B cell (primary cell): ENCODE measurements around the gene TREH. TPM values are rescaled to one million over a fixed set of nuclear protein-coding genes. Genes with fewer than 3 reads are reported as not detected.

Source experiments
- ATAC-seq: fragments of 200-7000 bp; cut with Tn5 transposase; one replicate; pipeline ENCODE4 v1.10.0; 2021; ENCODE audit warnings: low read depth, mild to moderate bottlenecking, moderate number of reproducible peaks, moderate library complexity
- CTCF ChIA-PET: fragments of 350-600 bp; sonication (Branson Sonifier 250); formaldehyde crosslinking; loops from one replicate; lab custom pipeline; 2021; ENCODE audit warnings: antibody characterized with exemption, inconsistent platforms; lab: Charles Lee
- POLR2A ChIA-PET: fragments of 350-600 bp; sonication (Branson Sonifier 250); formaldehyde crosslinking; loops from one replicate; lab custom pipeline; 2021; ENCODE audit warnings: antibody characterized with exemption; lab: Charles Lee
- DNase-seq: peaks from one replicate; pipeline ENCODE4 v3.0.0; 2013
- H2AFZ ChIP-seq: 2 replicates; pipeline ENCODE4 v1.6.1; 2012; ENCODE audit warnings: mild to moderate bottlenecking, low read depth, low read length; ENCODE audit not compliant: insufficient read depth, poor library complexity, severe bottlenecking
- H3K27ac ChIP-seq, 2 donors: 1 replicate in 1 of 2; 2 replicates in 1 of 2; pipeline ENCODE4 v1.5.1; 2012 to 2013; ENCODE audit warnings: low read length in 2 of 2, mild to moderate bottlenecking in 2 of 2, moderate library complexity in 1 of 2
- H3K27me3 ChIP-seq, 4 experiments: fragments of 200-600 bp in 1 of 4; sonication (generic) in 1 of 4; replicated peaks in 1 of 4; 1 replicate in 2 of 4; 2 replicates in 2 of 4; pipeline versions ENCODE4 v1.6.1 to v1.7.0; 2013 to 2016; ENCODE audit warnings: low read length in 3 of 4, mild to moderate bottlenecking in 2 of 4, mixed read lengths in 1 of 4, moderate library complexity in 1 of 4; ENCODE audit not compliant: insufficient read depth in 4 of 4, control insufficient read depth in 3 of 4; ENCODE audit errors: control extremely low read depth in 1 of 4
- H3K36me3 ChIP-seq, 2 experiments: replicated peaks in 1 of 2; 1 replicate in 1 of 2; 2 replicates in 1 of 2; pipeline versions ENCODE4 v1.6.1 to v1.7.1; 2013; ENCODE audit warnings: low read length in 1 of 2; ENCODE audit not compliant: insufficient read depth in 2 of 2, control insufficient read depth in 1 of 2; ENCODE audit errors: control extremely low read depth in 1 of 2, extremely low read depth in 1 of 2
- H3K4me1 ChIP-seq, 2 donors: fragments of 200-600 bp in 1 of 2; sonication (generic) in 1 of 2; 1 replicate in 1 of 2; 2 replicates in 1 of 2; pipeline versions ENCODE4 v1.5.1 to v1.6.1; 2013 to 2017; ENCODE audit warnings: low read length in 2 of 2; ENCODE audit not compliant: control insufficient read depth in 2 of 2, insufficient read depth in 2 of 2
- H3K4me2 ChIP-seq: replicated peaks from 2 replicates; pipeline ENCODE3; 2012; ENCODE audit warnings: mild to moderate bottlenecking, low read depth, low read length; ENCODE audit not compliant: poor library complexity, severe bottlenecking
- H3K4me3 ChIP-seq, 5 experiments: fragments of 200-600 bp in 1 of 5; sonication (generic) in 1 of 5; 1 replicate in 3 of 5; 2 replicates in 2 of 5; pipeline versions ENCODE4 v1.5.1 to v1.7.0; 2011 to 2016; ENCODE audit warnings: low read length in 4 of 5, mild to moderate bottlenecking in 4 of 5, low read depth in 2 of 5, control low read depth in 1 of 5, moderate library complexity in 1 of 5; ENCODE audit not compliant: insufficient read depth in 1 of 5; ENCODE audit errors: control extremely low read depth in 1 of 5, extremely low read depth in 1 of 5
- H3K79me2 ChIP-seq: fragments of 200-600 bp; sonication (generic); one replicate; pipeline ENCODE4 v1.6.0; 2016; ENCODE audit warnings: low read length; ENCODE audit not compliant: control insufficient read depth, insufficient read depth
- H3K9ac ChIP-seq: fragments of 200-600 bp; sonication (generic); 2 replicates; pipeline ENCODE4 v1.6.1; 2017; ENCODE audit warnings: mild to moderate bottlenecking, low read length, moderate library complexity
- H3K9me3 ChIP-seq, 3 donors: one replicate each; pipeline versions ENCODE4 v1.6.1 to v1.7.1; 2013; ENCODE audit warnings: low read length in 2 of 3; ENCODE audit not compliant: control insufficient read depth in 2 of 3, insufficient read depth in 1 of 3; ENCODE audit errors: control extremely low read depth in 1 of 3
- H4K20me1 ChIP-seq: 2 replicates; pipeline ENCODE4 v1.6.0; 2012; ENCODE audit warnings: mild to moderate bottlenecking, low read length; ENCODE audit not compliant: insufficient read depth, control insufficient read depth, poor library complexity, severe bottlenecking
- H3K27ac Mint-ChIP-seq: one replicate; pipeline ENCODE4 v1.8.0; 2021; ENCODE audit warnings: mixed read lengths
- H3K27me3 Mint-ChIP-seq: one replicate; pipeline ENCODE4 v1.8.0; 2021; ENCODE audit warnings: mixed read lengths
- H3K4me1 Mint-ChIP-seq: one replicate; pipeline ENCODE4 v1.8.0; 2021; ENCODE audit warnings: mixed read lengths
- H3K4me3 Mint-ChIP-seq: one replicate; pipeline ENCODE4 v1.8.0; 2021; ENCODE audit warnings: mixed read lengths
- H3K9me3 Mint-ChIP-seq: one replicate; pipeline ENCODE4 v1.8.0; 2022; ENCODE audit warnings: mixed read lengths; ENCODE audit not compliant: insufficient read depth
- CTCF ChIP-seq: fragments of 200-600 bp; IDR thresholded peaks from one replicate; pipeline ENCODE4 v1.8.0; 2022; ENCODE audit warnings: antibody characterized with exemption, mild to moderate bottlenecking
- EZH2 ChIP-seq: IDR thresholded peaks from 2 replicates; pipeline ENCODE4 v1.6.1; 2012; ENCODE audit warnings: borderline replicate concordance, low read depth, mild to moderate bottlenecking, moderate library complexity, low read length; ENCODE audit not compliant: insufficient read depth, poor library complexity, severe bottlenecking
- WGBS: methylation state at CpG from one replicate; pipeline ENCODE4 v1.1.5; 2013; ENCODE audit warnings: missing lambda C conversion rate; ENCODE audit not compliant: insufficient coverage; 5-methylcytosine and 5-hydroxymethylcytosine counted together
- intact Hi-C: fragments of 100-400 bp; cut with micrococcal nuclease; formaldehyde crosslinking; loops from one replicate; pipeline ENCODE4 v1.10.0; 2022
- polyA plus RNA-seq: library from polyadenylated mRNA; depleted of rRNA; stranded (reverse); fragments of >200 nt; gene quantifications from 2 replicates; pipeline ENCODE4 v1.2.3, GENCODE V29; 2012
- total RNA-seq, 2 donors: library from RNA; stranded (reverse); fragments of 120-200 nt in 1 of 2; gene quantifications; 1 replicate in 1 of 2; 2 replicates in 1 of 2; pipeline versions ENCODE4 v1.2.3 to v1.2.4, GENCODE V29; 2013 to 2022

Gene TREH
- total and polyA plus RNA-seq, 2 donors (not counting 1 experiment from before 2014, with no cell fraction given) = not detected

DNA sequence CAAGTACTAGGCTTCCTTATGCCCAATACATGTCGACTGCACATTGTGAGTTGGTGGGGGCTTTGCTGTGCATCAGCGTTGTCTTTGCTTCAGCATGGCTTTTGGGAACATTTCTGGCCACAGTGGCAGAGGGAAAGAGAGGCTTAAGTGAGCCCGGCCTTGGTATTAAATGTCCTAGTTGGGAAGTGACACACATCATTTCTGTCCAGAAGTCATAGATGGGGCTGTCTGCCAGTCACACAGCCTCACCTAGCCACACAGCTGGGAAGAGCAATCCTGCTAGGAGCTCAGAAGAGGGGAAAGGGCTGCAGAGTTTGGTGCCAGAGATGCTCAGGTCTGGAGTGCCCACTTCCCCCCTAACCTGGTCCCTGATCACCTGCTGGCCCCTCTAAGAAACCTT, 27.6 kb downstream of the TREH start:
- H3K4me3 ChIP-seq = no peak overlapping the region
- no peak overlapping the region for H3K4me2 ChIP-seq
- H3K27ac ChIP-seq = no peak overlapping the region
- H2AFZ ChIP-seq = no peak overlapping the region
- no peaks in the 10 kb centered on the region for H3K79me2 ChIP-seq
- TF ChIP-seq EZH2 = no peak
- TF ChIP-seq CTCF = no peak
- ChIA-PET POLR2A (no interaction called here), CTCF (no interaction called here)
- no peaks in the 10 kb centered on the region for H3K9me3 Mint-ChIP-seq
- H3K4me3 Mint-ChIP-seq = no peak overlapping the region
- intact Hi-C loops = no loop called here
- DNase-seq (no peak), ATAC-seq (no peak)
- H3K9me3 ChIP-seq = no peaks in the 10 kb centered on the region
- WGBS = 83% methylated on average over 3 of the region's 3 CpGs
- no peaks in the 10 kb centered on the region for H3K36me3 ChIP-seq
- no peaks in the 10 kb centered on the region for H4K20me1 ChIP-seq
- no peak overlapping the region for H3K27ac Mint-ChIP-seq
- no peak overlapping the region for H3K9ac ChIP-seq
- H3K4me1 ChIP-seq = no peaks in the 10 kb centered on the region
- no peaks in the 10 kb centered on the region for H3K4me1 Mint-ChIP-seq
- H3K27me3 Mint-ChIP-seq = peaks cover 4% of the 10 kb centered on the region
- no peaks in the 10 kb centered on the region for H3K27me3 ChIP-seq

GRCh38 chr11:118650366-118650765, 29.1 kb downstream of the TREH start:
- Histone ChIP-seq H3K9me3 (no peaks in the 10 kb centered on the region), H3K36me3 (no peaks in the 10 kb centered on the region), H2AFZ (no peak overlapping the region), H3K4me2 (no peak overlapping the region), H3K9ac (no peak overlapping the region), H3K79me2 (no peaks in the 10 kb centered on the region), H3K4me3 (no peak overlapping the region), H4K20me1 (no peaks in the 10 kb centered on the region), H3K27me3 (no peaks in the 10 kb centered on the region), H3K27ac (no peak overlapping the region), H3K4me1 (no peaks in the 10 kb centered on the region)
- WGBS = 95% methylated on average over 7 of the region's 8 CpGs
- no peak overlapping the region for H3K4me3 Mint-ChIP-seq
- ATAC-seq (no peak), DNase-seq (no peak)
- CTCF ChIA-PET = interaction anchor here (1.4 kb wide), 1 partner anchor 9 kb away, joined by 5 read pairs; no protein-coding TSS in a partner anchor
- no peaks in the 10 kb centered on the region for H3K9me3 Mint-ChIP-seq
- POLR2A ChIA-PET = no interaction called here
- intact Hi-C loops = no loop called here
- no peaks in the 10 kb centered on the region for H3K4me1 Mint-ChIP-seq
- TF ChIP-seq EZH2 = no peak
- TF ChIP-seq CTCF = no peak
- H3K27ac Mint-ChIP-seq = no peak overlapping the region
- H3K27me3 Mint-ChIP-seq = peaks cover 4% of the 10 kb centered on the region
